HEK293T (cell line): ENCODE data around the gene TPH1.
A peak's percentile ranks its signal among the peaks of the same experiment; 100 is the strongest.

ENCODE experiments used
- CTCF ChIA-PET: fragments of 350-600 bp; formaldehyde crosslinking; extraction: SDS; loops from one replicate; lab custom pipeline; 2021; ENCODE audit warnings: antibody characterized with exemption, inconsistent platforms; lab: Yijun Ruan, JAX
- POLR2A ChIA-PET: fragments of 350-600 bp; formaldehyde crosslinking; extraction: SDS; loops from one replicate; lab custom pipeline; 2020; ENCODE audit warnings: antibody characterized with exemption, inconsistent platforms; lab: Yijun Ruan, JAX
- DNase-seq: peaks from one replicate; pipeline ENCODE4 v3.0.0; 2012; ENCODE audit warnings: mixed read lengths; ENCODE audit errors: extremely low spot score
- ARNT ChIP-seq: fragments of 450-650 bp; IDR thresholded peaks from 2 replicates; pipeline ENCODE4 v1.6.1; 2017; ENCODE audit warnings: mild to moderate bottlenecking
- BHLHE40 ChIP-seq: fragments of 450-650 bp; IDR thresholded peaks from 2 replicates; pipeline ENCODE4 v1.6.1; 2016; ENCODE audit warnings: mild to moderate bottlenecking, moderate library complexity, borderline replicate concordance
- CTBP1 ChIP-seq: fragments of 450-650 bp; IDR thresholded peaks from 2 replicates; pipeline ENCODE4 v1.6.1; 2016; ENCODE audit warnings: borderline replicate concordance
- ELF4 ChIP-seq: fragments of 450-650 bp; IDR thresholded peaks from 2 replicates; pipeline ENCODE4 v1.6.1; 2017; ENCODE audit warnings: antibody characterized with exemption
- FOXA1 ChIP-seq: fragments of 450-650 bp; IDR thresholded peaks from 2 replicates; pipeline ENCODE4 v1.6.1; 2016; ENCODE audit warnings: mild to moderate bottlenecking
- FOXK2 ChIP-seq: fragments of 450-650 bp; IDR thresholded peaks from 2 replicates; pipeline ENCODE4 v1.6.1; 2016; ENCODE audit warnings: mild to moderate bottlenecking
- FOXM1 ChIP-seq: fragments of 450-650 bp; IDR thresholded peaks from 2 replicates; pipeline ENCODE4 v1.6.1; 2017; ENCODE audit warnings: mild to moderate bottlenecking, borderline replicate concordance
- HDGF ChIP-seq: fragments of 450-650 bp; IDR thresholded peaks from 2 replicates; pipeline ENCODE4 v1.6.1; 2017; ENCODE audit warnings: antibody characterized with exemption, borderline replicate concordance
- L3MBTL2 ChIP-seq: fragments of 450-650 bp; conservative IDR thresholded peaks from 2 replicates; pipeline ENCODE4 v1.6.1; 2016; ENCODE audit warnings: mild to moderate bottlenecking
- LEF1 ChIP-seq: fragments of 450-650 bp; IDR thresholded peaks from 2 replicates; pipeline ENCODE4 v1.6.1; 2017; ENCODE audit warnings: mild to moderate bottlenecking, borderline replicate concordance
- NFRKB ChIP-seq: fragments of 450-650 bp; IDR thresholded peaks from 2 replicates; pipeline ENCODE4 v1.6.1; 2016; ENCODE audit warnings: mild to moderate bottlenecking, moderate library complexity
- SP1 ChIP-seq: fragments of 450-650 bp; IDR thresholded peaks from 2 replicates; pipeline ENCODE4 v1.6.1; 2017
- SUZ12 ChIP-seq: fragments of 450-650 bp; IDR thresholded peaks from 2 replicates; pipeline ENCODE4 v1.6.1; 2016; ENCODE audit warnings: mild to moderate bottlenecking
- TARDBP ChIP-seq: fragments of 450-650 bp; IDR thresholded peaks from 2 replicates; pipeline ENCODE4 v1.6.1; 2016
- ZNF384 ChIP-seq: fragments of 450-650 bp; IDR thresholded peaks from 2 replicates; pipeline ENCODE4 v1.6.1; 2016
- TF ChIP-seq, protein P1 (sequence below): fragments of 450-650 bp; IDR thresholded peaks from 2 replicates; pipeline ENCODE4 v1.6.1; 2016

The TPH1 gene

DNA sequence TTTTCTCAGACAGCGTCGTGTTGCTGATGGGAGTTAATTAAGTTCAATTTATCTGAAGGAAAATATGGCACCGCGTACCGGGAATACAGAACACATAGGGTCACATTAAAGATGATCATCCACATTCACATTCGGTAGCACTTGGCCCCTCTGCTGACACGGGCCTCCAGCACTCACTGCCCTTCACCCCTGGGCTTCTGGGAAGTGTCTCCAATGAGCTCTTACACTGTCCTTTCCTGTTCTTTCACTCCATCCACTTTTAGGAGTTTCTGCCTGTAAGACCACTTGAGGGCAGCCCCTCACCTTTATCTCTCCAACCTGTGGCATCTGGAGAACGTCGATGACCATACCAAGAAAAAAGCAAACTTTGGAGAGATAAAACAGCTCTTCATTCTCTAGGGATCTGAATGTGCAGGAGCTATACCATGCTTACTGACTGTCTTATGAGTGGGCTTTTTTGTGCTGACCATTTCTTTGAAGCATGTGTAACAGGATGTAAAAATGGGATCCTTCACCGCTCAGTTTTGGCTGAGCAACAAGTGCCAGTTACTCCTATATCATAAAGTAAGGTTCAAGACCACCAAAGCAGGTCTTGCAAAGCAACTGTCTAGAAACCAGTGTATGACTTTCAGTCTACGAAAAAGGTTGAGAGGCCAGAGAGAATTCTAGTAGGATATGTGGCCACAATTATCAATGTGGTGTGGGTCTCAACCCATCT lies 32.1 kb downstream of the TPH1 start:
- ChIA-PET CTCF (interaction anchor here (0.8 to 2.0 kb wide), 2 partner anchors 41 to 101 kb away, joined by 4 to 5 read pairs; no protein-coding TSS in a partner anchor), POLR2A (interaction anchor here (0.6 to 1.6 kb wide), 3 partner anchors 10 to 92 kb away, joined by 3 to 6 read pairs (median 3); partner anchors contain the start of gene SAAL1)
- no peak for DNase-seq
- no peak for TF ChIP-seq CTBP1
- 0 out of 2 replicates have a peak, but pooled peaks have one; percentile 7 for TF ChIP-seq L3MBTL2

DNA sequence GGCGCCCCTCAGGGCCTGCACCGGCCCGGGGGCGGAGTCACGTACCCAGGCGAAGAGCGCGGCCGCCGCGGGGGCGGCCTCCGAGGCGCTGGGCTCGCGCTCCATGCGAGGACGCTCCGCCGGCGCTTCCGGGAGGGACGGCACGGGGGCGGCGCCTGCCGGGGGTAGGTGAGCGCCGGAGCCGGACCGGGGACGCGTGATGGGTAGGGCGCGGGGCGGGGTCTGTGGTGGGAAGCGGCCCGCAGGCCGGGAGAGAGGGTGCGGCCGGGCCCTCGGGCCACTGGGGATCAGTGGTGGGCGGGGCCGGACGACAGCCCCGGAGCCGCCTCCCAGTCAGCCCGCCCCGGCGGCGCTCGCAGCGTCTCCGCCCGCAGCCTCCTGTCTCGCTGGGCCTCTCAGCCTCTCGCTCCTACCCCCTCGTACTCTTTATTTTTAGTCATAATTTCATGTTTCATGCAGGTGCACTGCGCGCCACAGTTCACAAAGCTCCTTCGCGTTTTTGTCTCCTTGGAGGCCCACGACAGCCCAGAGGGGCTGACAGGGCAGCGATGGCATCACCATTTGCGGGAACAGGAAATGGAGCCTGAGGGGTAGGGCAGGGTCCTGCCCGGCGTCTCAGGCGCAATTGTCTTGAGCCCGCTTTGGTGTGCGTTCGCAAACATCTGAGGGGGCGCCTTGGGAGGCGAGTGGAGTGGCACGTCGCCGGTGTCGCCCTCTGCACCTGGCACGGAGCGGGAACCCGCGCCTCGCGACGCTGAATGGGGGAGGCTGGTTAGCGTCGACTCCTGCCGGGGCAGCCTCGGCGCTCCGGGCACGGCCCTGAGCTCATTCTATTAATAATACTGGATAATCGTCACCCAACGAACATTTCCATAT lies 32.9 kb downstream of the TPH1 start, which contains the start of gene SERGEF:
Gene SERGEF (minus strand): TSS at position 142 of the 876 bp plus-strand sequence. CDS start 37 bp downstream, at position 105.
- ChIA-PET CTCF (interaction anchor here (0.8 to 2.0 kb wide), 2 partner anchors 40 to 102 kb away, joined by 4 to 5 read pairs; no protein-coding TSS in a partner anchor), POLR2A (interaction anchor here (0.5 to 1.6 kb wide), 4 partner anchors 10 to 1716 kb away, joined by 3 to 6 read pairs (median 3); partner anchors contain the start of gene SAAL1)
- peak; percentile 92 for DNase-seq
- no peak for TF ChIP-seq ZNF384
- peak; percentile 95 for TF ChIP-seq L3MBTL2

DNA sequence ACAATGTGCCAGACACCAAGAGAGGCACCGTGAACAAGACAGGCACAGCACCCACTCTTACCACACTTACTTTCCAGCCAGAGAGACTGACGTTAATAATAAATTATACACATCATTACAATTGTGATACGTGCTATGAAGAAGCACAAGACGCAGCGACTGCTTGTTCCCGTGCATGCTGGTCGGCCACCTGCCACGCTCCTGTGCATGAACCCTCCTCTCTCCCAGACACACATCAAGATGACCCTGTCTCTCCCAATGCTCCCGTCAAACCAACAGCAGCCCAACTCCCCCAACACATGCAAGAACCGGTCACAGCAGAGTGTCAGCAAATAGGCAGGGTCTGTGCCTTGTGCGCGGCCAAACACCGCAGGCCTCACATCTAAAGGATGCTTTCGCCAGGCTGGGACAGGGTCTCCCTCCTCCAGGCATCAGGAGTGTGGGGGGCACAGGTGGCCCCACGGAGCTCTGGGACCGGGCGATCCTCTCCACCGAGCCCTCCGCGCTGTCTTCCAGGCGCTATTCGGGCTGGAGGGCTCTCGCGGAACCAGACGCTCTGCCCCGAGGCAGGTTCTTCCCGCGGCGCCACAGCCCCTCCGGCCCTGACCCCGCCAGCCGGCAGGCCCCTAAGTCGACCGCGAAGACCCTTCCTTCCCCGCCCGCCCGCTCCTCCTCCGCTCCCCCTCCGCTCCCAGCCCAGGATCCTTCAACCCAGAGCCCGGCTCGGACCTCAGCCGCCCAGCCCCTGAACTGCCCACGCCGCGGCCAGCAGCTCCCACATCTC lies 33.8 kb downstream of the TPH1 start:
- ChIA-PET POLR2A (interaction anchor here (0.5 to 1.6 kb wide), 3 partner anchors 11 to 1715 kb away, joined by 3 to 6 read pairs (median 3); partner anchors contain the start of gene SAAL1), CTCF (interaction anchor here (2.0 kb wide), 1 partner anchor 103 kb away, joined by 5 read pairs; no protein-coding TSS in a partner anchor)
- TF ChIP-seq L3MBTL2 = peak; percentile 35; the same call in 1 of the 2 replicates
- no peak for TF ChIP-seq FOXM1
- TF ChIP-seq, protein P1, sequence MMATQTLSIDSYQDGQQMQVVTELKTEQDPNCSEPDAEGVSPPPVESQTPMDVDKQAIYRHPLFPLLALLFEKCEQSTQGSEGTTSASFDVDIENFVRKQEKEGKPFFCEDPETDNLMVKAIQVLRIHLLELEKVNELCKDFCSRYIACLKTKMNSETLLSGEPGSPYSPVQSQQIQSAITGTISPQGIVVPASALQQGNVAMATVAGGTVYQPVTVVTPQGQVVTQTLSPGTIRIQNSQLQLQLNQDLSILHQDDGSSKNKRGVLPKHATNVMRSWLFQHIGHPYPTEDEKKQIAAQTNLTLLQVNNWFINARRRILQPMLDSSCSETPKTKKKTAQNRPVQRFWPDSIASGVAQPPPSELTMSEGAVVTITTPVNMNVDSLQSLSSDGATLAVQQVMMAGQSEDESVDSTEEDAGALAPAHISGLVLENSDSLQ = 0 out of 2 replicates have a peak, but pooled peaks have one; percentile 8
- DNase-seq = peak; percentile 31

DNA sequence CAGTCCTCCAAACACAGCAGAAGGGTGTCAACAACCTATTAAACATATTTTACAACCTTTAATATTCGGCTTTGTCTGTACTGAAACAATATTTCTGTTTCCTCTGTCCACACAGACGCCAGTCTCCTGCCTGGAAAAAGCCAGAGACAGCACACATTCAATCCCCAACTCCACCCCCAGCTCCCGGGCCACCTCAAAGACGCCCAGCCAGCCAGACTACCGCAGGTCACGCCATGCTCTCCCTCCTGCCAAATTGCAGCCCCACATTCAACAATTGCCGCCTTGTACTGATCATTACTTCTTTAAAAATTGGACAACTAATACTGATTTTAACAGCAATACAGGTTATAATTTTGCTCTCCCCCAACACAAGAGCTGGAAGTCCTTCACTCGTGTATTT lies 34.4 kb downstream of the TPH1 start:
- CTCF ChIA-PET = no interaction called here
- DNase-seq = peak; percentile 29
- POLR2A ChIA-PET = no interaction called here
- TF ChIP-seq SUZ12 (no peak), SP1 (no peak), CTBP1 (no peak), LEF1 (no peak), HDGF (no peak), TARDBP (no peak), FOXK2 (no peak), FOXM1 (no peak), NFRKB (no peak), FOXA1 (no peak), ARNT (no peak), ELF4 (no peak), ZNF384 (no peak), BHLHE40 (no peak), L3MBTL2 (no peak)
- TF ChIP-seq, protein P1 = no peak

DNA sequence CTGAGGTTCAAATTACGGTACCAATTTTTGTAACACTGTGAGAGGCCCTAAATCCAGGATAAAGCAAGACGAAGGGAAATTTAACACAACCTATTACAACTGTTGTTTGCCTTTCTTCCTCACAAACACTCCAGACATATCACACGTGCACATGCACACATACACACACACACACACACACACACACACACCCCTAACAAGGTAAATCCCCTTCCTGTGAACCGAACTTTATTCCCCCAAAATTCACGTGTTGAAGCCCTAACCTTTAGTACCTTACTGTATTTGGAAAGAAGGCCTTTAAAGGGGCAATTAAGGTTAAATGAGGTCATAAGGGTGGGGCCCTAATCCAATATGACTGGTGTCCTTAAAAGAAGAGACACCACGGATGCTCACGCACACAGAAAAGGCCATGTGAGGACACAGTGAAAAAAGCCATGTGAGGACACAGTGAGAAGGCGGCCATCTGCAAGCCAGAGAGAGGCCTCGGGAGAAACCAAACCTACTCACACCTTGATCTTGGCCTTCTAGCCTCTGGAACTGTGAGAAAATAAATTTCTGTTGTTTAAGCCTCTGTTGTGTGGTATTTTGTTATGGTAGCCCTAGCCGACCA lies 35.0 kb downstream of the TPH1 start:
- TF ChIP-seq FOXK2 (no peak), L3MBTL2 (peak; percentile 54)
- no peak for DNase-seq
- ChIA-PET CTCF (no interaction called here), POLR2A (no interaction called here)

DNA sequence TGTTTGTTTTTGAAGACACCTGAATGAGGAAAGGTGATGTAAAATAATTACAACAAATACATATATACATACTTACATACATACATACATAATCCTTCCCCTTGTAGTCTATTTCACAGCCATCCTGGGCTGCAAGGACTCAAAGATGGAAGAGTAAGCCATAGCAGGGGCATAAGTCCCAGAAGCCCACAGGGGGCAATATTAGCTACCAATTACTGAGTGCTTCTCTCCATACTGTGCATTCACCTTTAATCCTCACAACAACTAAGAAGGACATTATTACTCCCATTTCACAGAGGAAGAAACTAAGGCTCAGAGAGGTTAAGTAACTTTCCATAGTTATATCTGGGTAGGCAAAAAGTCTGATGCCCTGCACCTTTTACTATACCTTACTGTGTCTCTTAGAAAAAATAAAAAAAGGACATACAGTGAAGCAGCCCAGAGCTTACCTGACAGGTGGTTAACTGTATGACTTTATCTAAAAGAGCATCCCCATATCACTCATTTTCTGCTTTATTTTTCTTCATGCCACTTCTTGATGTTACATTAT lies 35.9 kb downstream of the TPH1 start:
- no peak for DNase-seq
- POLR2A ChIA-PET = no interaction called here
- CTCF ChIA-PET = interaction anchor here (0.7 kb wide), 1 partner anchor 19 kb away, joined by 4 read pairs; no protein-coding TSS in a partner anchor
- TF ChIP-seq LEF1 = no peak
- TF ChIP-seq ZNF384 = no peak
- no peak for TF ChIP-seq SP1
- TF ChIP-seq ARNT = no peak
- TF ChIP-seq FOXK2 = no peak
